IMR-90 (cell line): Measurements from ENCODE around the gene MAP3K3. TPM values are rescaled to one million over a fixed set of nuclear protein-coding genes. Genes with fewer than 3 reads are reported as not detected.

Experiments used
- ATAC-seq: fragments of 200-7000 bp; cut with Tn5 transposase; 2 replicates; pipeline ENCODE4 v1.9.1; 2020; ENCODE audit warnings: low read depth, mild to moderate bottlenecking, moderate library complexity
- BruUV-seq: library from RNA; stranded (reverse); fragments of 400-500 nt; replicated peaks from 2 replicates; lab custom pipeline; 2021; lab: Mats Ljungman, UMichigan
- CTCF ChIA-PET: fragments of 300-600 bp; formaldehyde crosslinking; extraction: SDS; loops from one replicate; lab custom pipeline; 2021; ENCODE audit warnings: antibody characterized with exemption; lab: Yijun Ruan, JAX
- POLR2A ChIA-PET: fragments of 300-600 bp; sonication (Branson Sonifier 250); formaldehyde crosslinking; loops from one replicate; lab custom pipeline; 2022; ENCODE audit warnings: antibody characterized with exemption; ENCODE audit not compliant: unreplicated experiment; lab: Charles Lee
- DNase-seq: peaks from one replicate; pipeline ENCODE4 v3.0.0; 2013
- H2AFZ ChIP-seq: replicated peaks from 2 replicates; pipeline ENCODE3; 2013; ENCODE audit warnings: low read length, mild to moderate bottlenecking; ENCODE audit not compliant: poor library complexity
- H2AK5ac ChIP-seq: 2 replicates; pipeline ENCODE4 v1.6.1; 2013; ENCODE audit warnings: low read depth, low read length, inconsistent platforms
- H2AK9ac ChIP-seq: replicated peaks from 2 replicates; pipeline ENCODE3; 2013; ENCODE audit warnings: mild to moderate bottlenecking, low read depth, low read length, moderate library complexity; ENCODE audit not compliant: poor library complexity
- H2BK120ac ChIP-seq: 2 replicates; pipeline ENCODE4 v1.6.1; 2013; ENCODE audit warnings: low read depth, low read length, inconsistent platforms
- H2BK15ac ChIP-seq: 3 replicates; pipeline ENCODE4 v1.6.1; 2013; ENCODE audit warnings: low read depth, low read length, inconsistent platforms
- H2BK20ac ChIP-seq: 2 replicates; pipeline ENCODE4 v1.6.1; 2013; ENCODE audit warnings: low read depth, mild to moderate bottlenecking, inconsistent platforms, low read length, moderate library complexity
- H2BK5ac ChIP-seq: 2 replicates; pipeline ENCODE4 v1.6.1; 2013; ENCODE audit warnings: mild to moderate bottlenecking, low read depth, low read length, inconsistent platforms; ENCODE audit not compliant: poor library complexity, severe bottlenecking
- H3K14ac ChIP-seq: replicated peaks from 2 replicates; pipeline ENCODE4 v1.6.1; 2013; ENCODE audit warnings: low read depth, low read length, inconsistent platforms
- H3K18ac ChIP-seq: 2 replicates; pipeline ENCODE4 v1.6.1; 2013; ENCODE audit warnings: low read depth, low read length, control low read depth
- H3K23ac ChIP-seq: 2 replicates; pipeline ENCODE4 v1.6.1; 2013; ENCODE audit warnings: low read depth, low read length, inconsistent platforms
- H3K27ac ChIP-seq: 2 replicates; pipeline ENCODE4 v1.5.1; 2013; ENCODE audit warnings: mild to moderate bottlenecking, control low read depth, low read length; ENCODE audit not compliant: insufficient read depth
- H3K27me3 ChIP-seq: 2 replicates; pipeline ENCODE4 v1.6.1; 2013; ENCODE audit warnings: low read length; ENCODE audit not compliant: control insufficient read depth, insufficient read depth
- H3K36me3 ChIP-seq: 2 replicates; pipeline ENCODE4 v1.6.1; 2013; ENCODE audit warnings: low read length, mixed read lengths; ENCODE audit not compliant: control insufficient read depth, insufficient read depth
- H3K4ac ChIP-seq: 2 replicates; pipeline ENCODE4 v1.6.1; 2013; ENCODE audit warnings: low read depth, low read length, inconsistent platforms
- H3K4me1 ChIP-seq: 2 replicates; pipeline ENCODE4 v1.6.1; 2013; ENCODE audit warnings: low read length, mixed read lengths; ENCODE audit not compliant: control insufficient read depth, insufficient read depth
- H3K4me2 ChIP-seq: 2 replicates; pipeline ENCODE4 v1.6.1; 2013; ENCODE audit warnings: low read depth, mild to moderate bottlenecking, control low read depth, low read length, moderate library complexity
- H3K4me3 ChIP-seq: 2 replicates; pipeline ENCODE4 v1.5.1; 2013; ENCODE audit warnings: low read depth, mild to moderate bottlenecking, control low read depth, low read length, moderate library complexity; ENCODE audit not compliant: insufficient read depth
- H3K56ac ChIP-seq: 2 replicates; pipeline ENCODE4 v1.6.1; 2013; ENCODE audit warnings: low read length, inconsistent platforms; ENCODE audit not compliant: insufficient read depth; ENCODE audit errors: extremely low read depth
- H3K79me1 ChIP-seq, 2 experiments: 2 replicates each; pipeline ENCODE4 v1.6.1; 2013; ENCODE audit warnings: low read length in 2 of 2, inconsistent platforms in 1 of 2, low read depth in 1 of 2
- H3K9ac ChIP-seq: 2 replicates; pipeline ENCODE4 v1.6.1; 2013; ENCODE audit warnings: low read depth, low read length, control low read depth
- H3K9me1 ChIP-seq: 2 replicates; pipeline ENCODE4 v1.6.1; 2013; ENCODE audit warnings: low read length, inconsistent platforms; ENCODE audit not compliant: insufficient read depth
- H3K9me3 ChIP-seq: 2 replicates; pipeline ENCODE4 v1.6.1; 2013; ENCODE audit warnings: low read length; ENCODE audit not compliant: control insufficient read depth, insufficient read depth
- H4K20me1 ChIP-seq: 2 replicates; pipeline ENCODE4 v1.6.1; 2013; ENCODE audit warnings: low read length, inconsistent platforms; ENCODE audit not compliant: insufficient read depth
- H4K5ac ChIP-seq: 2 replicates; pipeline ENCODE4 v1.6.1; 2013; ENCODE audit warnings: mild to moderate bottlenecking, low read depth, low read length, control low read depth
- H4K8ac ChIP-seq, 2 experiments: 2 replicates each; pipeline ENCODE4 v1.6.1; 2013; ENCODE audit warnings: low read depth in 2 of 2, low read length in 2 of 2, control low read depth in 1 of 2, inconsistent platforms in 1 of 2
- H4K91ac ChIP-seq: 2 replicates; pipeline ENCODE4 v1.6.1; 2013; ENCODE audit warnings: low read depth, low read length, inconsistent platforms; ENCODE audit not compliant: insufficient read depth
- WGBS, 2 experiments: methylation state at CpG; one replicate each; pipeline versions ENCODE4 v1.1.5 to v1.1.7; 2013; ENCODE audit warnings: missing lambda C conversion rate in 2 of 2; ENCODE audit not compliant: insufficient read length in 1 of 2; ENCODE audit errors: extremely low coverage in 2 of 2; 5-methylcytosine and 5-hydroxymethylcytosine counted together
- dilution Hi-C: fragments of 300-500 bp; cut with HindIII; formaldehyde crosslinking; loops from one replicate; pipeline ENCODE4 v1.14.3; 2018; ENCODE audit warnings: low sequenced_read_pairs; ENCODE audit not compliant: unreplicated experiment
- in situ Hi-C: fragments of 300-500 bp; cut with MboI; formaldehyde crosslinking; loops from 3 replicates; pipeline ENCODE4 v1.14.3; 2019; ENCODE audit warnings: low sequenced_read_pairs, inconsistent platforms, mixed read lengths
- intact Hi-C: fragments of 100-400 bp; cut with micrococcal nuclease; formaldehyde crosslinking; loops from 2 replicates; pipeline ENCODE4 v1.10.0; 2022
- polyA plus RNA-seq, 3 experiments: library from polyadenylated mRNA; depleted of rRNA; stranded (reverse); fragments of >200 nt; gene quantifications; 2 replicates each; pipeline ENCODE4 v1.2.3, GENCODE V29; 2012; ENCODE audit warnings: low replicate concordance in 1 of 3
- total RNA-seq: library from RNA; depleted of rRNA; stranded (reverse); fragments of >200 nt; gene quantifications from 2 replicates; pipeline ENCODE4 v1.2.3, GENCODE V29; 2012
- TF ChIP-seq, protein P1 (sequence below): fragments of 150-350 bp; IDR thresholded peaks from 2 replicates; pipeline ENCODE4 v1.6.1; 2016; ENCODE audit warnings: low read depth, mild to moderate bottlenecking, low read length, moderate library complexity, borderline replicate concordance
- TF ChIP-seq, protein P2 (sequence below): fragments of 150-350 bp; IDR thresholded peaks from 2 replicates; pipeline ENCODE4 v1.6.1; 2017; ENCODE audit warnings: mild to moderate bottlenecking, antibody characterized with exemption, low read length, low read depth

The MAP3K3 gene
- total and polyA plus RNA-seq, 2 of the 4 experiments (the other 2 are of a cell fraction): 19.1 to 25.6 TPM

DNA sequence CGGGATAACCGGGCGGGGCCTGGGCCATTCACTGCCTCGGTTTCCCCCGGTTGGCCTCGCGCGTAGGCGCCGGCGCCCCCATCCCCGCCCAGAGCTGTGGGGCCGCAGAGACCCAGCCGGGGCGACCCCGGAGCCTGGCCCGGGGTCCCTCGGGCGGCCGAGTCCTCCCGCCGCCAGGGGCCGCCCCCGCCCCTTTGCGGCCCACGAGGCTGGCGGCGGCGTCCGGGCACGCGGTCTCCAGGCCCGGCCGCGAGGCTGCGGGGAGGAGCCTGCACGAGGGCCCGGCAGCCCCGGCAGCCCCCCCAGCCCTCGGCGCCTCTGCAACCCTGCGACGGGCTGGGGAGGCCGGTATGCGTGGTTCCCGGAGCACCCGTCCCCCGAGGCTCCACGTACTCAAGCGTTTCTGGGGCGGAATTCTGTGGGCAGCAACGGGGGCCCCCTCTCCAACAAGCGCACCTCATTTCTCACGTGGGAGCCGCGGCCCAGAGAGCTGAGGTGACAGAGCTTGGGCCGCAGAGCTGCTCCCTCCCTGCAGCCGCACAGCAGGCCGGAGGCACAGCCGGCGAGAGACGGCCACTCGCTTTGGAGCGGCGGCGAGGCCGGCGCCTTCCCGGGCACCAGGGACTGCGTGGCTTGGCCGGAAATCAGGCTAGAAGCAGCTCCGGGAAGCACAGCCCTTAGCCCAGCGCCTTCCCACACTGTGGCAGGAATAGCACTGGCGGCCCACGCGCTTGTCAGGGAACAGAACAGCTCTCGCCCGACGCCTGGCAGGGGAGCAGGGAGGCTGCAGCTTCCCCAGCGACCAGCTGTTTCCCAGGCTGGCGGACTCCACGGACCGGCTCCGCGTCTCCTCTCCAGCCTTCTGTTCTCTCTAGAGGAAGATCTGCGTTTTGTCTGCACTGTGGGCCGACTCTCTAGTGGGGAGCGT, 78.6 kb downstream of the MAP3K3 start:
- Histone ChIP-seq H3K4me3 (peak overlapping the region; percentile 84), H3K4me2 (peak overlapping the region; percentile 88), H2AFZ (peak overlapping the region; percentile 94), H3K4me1 (no peaks in the 10 kb centered on the region), H2BK20ac (no peak overlapping the region), H2AK9ac (peak overlapping the region; percentile 97), H3K36me3 (peaks cover 23% of the 10 kb centered on the region), H4K20me1 (peaks cover 5% of the 10 kb centered on the region), H3K23ac (no peak overlapping the region; the same call in 1 of the 2 replicates), H3K27ac (peak overlapping the region; percentile 51; the same call in 1 of the 2 replicates), H3K14ac (0 out of 2 replicates have a peak overlapping the region, but pooled peaks have one; percentile 21), H2BK120ac (no peak overlapping the region), H3K9me3 (no peaks in the 10 kb centered on the region), H2AK5ac (no peak overlapping the region), H3K4ac (peak overlapping the region; percentile 93), H3K18ac (peak overlapping the region; percentile 54; the same call in 1 of the 2 replicates), H3K79me1 (peaks cover 0 to 33% of the 10 kb centered on the region in 2 experiments; a peak in 2 of 4 replicates), H3K56ac (no peak overlapping the region), H3K27me3 (no peaks in the 10 kb centered on the region), H2BK15ac (no peak overlapping the region), H4K5ac (peak overlapping the region; percentile 88; the same call in 1 of the 2 replicates), H4K8ac (peak overlapping the region in 1 of 2 experiments; percentile 89; a peak in 3 of 4 replicates), H2BK5ac (no peak overlapping the region), H3K9me1 (no peaks in the 10 kb centered on the region), H3K9ac (peak overlapping the region; percentile 24), H4K91ac (no peak overlapping the region)
- CTCF ChIA-PET: no interaction called here
- intact Hi-C loops: no loop called here
- peak; percentile 29 for DNase-seq
- peak; percentile 3 for ATAC-seq
- in situ Hi-C loops: no loop called here
- 8% methylated on average over 65 of the region's 88 CpGs; no CpG with 5 or more reads in 1 of the 2 experiments for WGBS, 2 experiments
- POLR2A ChIA-PET: no interaction called here
- dilution Hi-C loops: no loop called here
- BruUV-seq: no TSS peak
- TF ChIP-seq, protein P1, sequence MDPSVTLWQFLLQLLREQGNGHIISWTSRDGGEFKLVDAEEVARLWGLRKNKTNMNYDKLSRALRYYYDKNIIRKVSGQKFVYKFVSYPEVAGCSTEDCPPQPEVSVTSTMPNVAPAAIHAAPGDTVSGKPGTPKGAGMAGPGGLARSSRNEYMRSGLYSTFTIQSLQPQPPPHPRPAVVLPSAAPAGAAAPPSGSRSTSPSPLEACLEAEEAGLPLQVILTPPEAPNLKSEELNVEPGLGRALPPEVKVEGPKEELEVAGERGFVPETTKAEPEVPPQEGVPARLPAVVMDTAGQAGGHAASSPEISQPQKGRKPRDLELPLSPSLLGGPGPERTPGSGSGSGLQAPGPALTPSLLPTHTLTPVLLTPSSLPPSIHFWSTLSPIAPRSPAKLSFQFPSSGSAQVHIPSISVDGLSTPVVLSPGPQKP: no peak
- TF ChIP-seq, protein P2, sequence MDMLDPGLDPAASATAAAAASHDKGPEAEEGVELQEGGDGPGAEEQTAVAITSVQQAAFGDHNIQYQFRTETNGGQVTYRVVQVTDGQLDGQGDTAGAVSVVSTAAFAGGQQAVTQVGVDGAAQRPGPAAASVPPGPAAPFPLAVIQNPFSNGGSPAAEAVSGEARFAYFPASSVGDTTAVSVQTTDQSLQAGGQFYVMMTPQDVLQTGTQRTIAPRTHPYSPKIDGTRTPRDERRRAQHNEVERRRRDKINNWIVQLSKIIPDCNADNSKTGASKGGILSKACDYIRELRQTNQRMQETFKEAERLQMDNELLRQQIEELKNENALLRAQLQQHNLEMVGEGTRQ: no peak
